Measurements from ENCODE around the gene TLN1.

The TLN1 gene

GRCh38 chr9:35728041-35728971, 3.7 kb downstream of the TLN1 start:
- DNase-seq (ENCODE audit: low read depth) = peak; percentile 94

GRCh38 chr9:35727676-35728040, 4.3 kb downstream of the TLN1 start:
- DNase-seq (ENCODE audit: low read depth) = no peak

DNA sequence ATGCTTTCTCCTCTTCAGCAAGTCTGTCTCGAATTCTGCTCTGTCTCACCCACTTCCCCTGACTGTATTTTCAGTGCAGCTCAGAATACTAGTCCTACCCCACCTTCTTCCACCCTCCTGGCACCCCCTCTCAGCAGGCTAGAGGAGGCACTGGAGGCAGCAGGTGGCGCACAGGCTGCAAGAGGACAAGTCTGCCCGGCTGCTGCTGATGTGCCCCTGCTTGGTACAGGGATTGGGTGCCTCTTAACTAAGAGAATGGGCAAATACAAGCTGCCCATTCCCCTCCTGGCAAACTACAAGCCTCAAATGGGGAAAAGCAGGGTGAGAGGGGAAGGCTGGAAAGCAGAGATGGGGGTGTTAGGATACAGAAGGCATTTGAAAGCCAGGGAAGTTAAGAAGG, 5.1 kb downstream of the TLN1 start:
- DNase-seq (ENCODE audit: low read depth) = no peak

- no peak for DNase-seq (ENCODE audit: low read depth)
Observed at GRCh38 chr9:35725362-35725761, 6.6 kb downstream of the TLN1 start.

- DNase-seq (ENCODE audit: low read depth) = no peak
Observed at GRCh38 chr9:35723908-35724307, 8.1 kb downstream of the TLN1 start.

- DNase-seq (ENCODE audit: low read depth) = no peak
Observed at GRCh38 chr9:35723426-35723825, 8.6 kb downstream of the TLN1 start.

DNA sequence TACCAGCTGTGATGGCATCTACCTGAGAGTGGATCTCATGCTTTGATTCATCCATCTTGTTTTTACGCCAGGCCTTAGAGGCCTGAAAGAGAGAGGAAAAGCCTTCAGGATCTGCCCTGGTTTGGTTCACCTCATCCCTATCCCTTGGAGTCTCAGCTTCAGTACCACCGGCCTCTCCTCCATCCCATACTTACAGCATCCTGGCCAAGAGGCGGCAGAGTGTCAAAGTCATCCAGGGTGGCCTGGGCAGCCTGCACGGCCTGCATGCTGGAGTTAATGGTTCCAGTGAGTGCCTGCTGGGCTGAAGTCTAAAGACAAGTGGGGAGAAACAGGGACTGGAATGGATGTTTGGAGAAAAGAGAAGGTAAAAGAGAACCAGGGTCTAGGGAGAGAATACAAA, 12.4 kb downstream of the TLN1 start:
- no peak for DNase-seq (ENCODE audit: low read depth)

DNA sequence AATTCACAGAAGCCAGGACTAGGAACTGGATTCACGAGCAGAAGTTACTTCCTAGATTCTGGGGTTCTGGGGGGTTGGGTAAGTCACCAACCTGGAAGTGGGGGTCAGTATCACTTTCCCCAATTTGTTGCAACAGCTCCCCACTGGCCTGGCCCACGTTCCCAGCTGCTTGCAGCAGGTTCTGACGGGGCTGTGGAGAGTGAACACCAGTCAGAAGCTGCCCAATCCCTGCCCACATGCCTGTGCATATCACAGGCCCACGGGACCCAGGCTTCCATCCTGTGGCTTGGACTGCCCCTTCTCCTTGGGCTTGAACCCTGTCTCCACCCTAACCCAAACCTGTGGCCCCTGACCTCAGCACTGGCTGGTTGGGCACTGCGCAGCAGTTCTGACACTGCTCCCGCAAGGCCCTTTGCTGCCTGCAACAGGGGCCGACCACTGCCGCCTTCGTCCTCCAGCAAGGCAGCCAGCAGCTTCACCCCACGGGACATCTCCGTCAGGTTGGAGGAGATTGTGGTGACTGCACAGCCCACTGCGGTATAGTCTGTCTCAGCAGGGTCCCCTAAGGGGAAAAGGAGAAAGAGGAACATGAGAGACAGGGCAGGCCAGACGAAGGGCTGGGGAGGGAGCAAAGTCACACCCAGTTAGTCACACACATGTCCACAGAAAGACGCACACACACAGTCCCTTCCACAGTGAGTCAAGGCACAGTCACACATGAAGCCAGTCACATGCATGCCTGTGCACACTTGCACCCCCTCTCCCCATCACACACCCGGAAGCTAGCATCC, 13.1 kb downstream of the TLN1 start:
- no peak for DNase-seq (ENCODE audit: low read depth)

DNA sequence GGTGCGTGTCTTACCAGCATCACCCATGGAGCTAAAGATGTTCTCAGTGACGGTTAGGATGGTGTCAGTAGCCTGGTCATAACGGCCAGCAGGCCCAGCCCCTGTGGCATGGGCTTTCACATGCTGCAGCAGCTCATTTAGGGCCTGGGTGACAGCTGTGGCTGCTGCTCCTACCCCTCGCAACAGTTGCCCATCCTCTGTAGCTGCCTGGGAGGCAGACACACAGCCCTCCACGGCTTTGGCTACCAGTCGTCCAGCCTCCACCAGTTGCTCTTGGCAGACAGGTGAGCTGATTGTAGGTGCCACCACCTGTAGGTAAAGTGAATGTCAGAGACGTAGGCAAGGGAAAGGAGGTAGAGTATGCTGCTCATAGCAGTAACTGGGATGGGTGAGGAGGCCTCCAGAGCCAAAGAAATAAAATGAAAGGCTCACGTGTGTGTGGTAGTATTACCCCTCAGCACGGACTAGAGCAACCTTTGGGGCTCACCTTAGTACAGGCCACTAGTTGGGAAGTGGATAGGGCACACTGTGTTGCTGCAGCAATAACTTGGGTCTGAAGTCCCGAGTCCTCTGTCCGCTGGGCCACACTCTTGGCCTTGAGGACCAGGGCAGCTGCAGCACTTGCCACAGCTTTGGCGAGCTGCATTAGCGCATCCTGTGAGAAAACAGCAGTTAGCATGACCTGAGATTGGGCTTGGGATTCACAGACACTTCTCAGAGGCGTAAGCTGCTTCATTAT, 14.7 kb downstream of the TLN1 start:
- DNase-seq (ENCODE audit: low read depth) = no peak

GRCh38 chr9:35716230-35716629, 15.8 kb downstream of the TLN1 start:
- DNase-seq (ENCODE audit: low read depth) = no peak

- no peak for DNase-seq (ENCODE audit: low read depth)
Observed at GRCh38 chr9:35714579-35715252, 17.3 kb downstream of the TLN1 start.

- DNase-seq (ENCODE audit: low read depth) = no peak
Observed at GRCh38 chr9:35714123-35714522, 17.9 kb downstream of the TLN1 start.

GRCh38 chr9:35713578-35713977, 18.4 kb downstream of the TLN1 start:
- DNase-seq (ENCODE audit: low read depth) = no peak

DNA sequence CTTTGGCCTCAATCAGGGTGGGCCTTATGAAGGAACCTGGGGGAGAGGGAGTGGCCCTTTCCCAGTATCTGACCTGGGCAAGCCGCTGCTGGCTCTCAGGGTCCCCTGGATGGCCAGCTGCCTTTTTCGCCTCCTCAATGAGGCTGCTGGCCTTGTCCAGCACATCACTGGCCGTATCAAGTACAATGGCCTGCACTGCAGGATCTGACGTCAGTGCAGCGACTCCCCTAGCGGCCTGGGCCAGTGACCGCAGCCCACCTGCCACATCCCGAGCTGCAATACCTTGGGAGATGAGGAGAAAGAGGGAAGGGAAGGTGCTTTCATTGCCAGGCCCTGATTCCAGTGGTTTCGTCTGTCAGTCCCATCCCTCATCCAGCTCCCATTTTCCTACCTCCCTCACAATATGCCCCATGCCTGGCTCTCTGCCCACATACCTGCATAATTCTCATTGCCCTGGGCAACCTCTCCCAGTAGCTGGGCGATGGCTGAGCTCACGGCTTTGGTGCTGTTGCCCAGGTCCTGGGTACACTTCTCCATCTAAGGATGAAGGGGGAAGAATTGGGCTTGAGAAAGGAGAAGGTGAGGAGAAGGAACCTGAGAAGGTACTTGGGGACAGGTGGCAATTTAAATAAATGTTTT, 19.1 kb downstream of the TLN1 start:
- DNase-seq (ENCODE audit: low read depth) = no peak

DNA sequence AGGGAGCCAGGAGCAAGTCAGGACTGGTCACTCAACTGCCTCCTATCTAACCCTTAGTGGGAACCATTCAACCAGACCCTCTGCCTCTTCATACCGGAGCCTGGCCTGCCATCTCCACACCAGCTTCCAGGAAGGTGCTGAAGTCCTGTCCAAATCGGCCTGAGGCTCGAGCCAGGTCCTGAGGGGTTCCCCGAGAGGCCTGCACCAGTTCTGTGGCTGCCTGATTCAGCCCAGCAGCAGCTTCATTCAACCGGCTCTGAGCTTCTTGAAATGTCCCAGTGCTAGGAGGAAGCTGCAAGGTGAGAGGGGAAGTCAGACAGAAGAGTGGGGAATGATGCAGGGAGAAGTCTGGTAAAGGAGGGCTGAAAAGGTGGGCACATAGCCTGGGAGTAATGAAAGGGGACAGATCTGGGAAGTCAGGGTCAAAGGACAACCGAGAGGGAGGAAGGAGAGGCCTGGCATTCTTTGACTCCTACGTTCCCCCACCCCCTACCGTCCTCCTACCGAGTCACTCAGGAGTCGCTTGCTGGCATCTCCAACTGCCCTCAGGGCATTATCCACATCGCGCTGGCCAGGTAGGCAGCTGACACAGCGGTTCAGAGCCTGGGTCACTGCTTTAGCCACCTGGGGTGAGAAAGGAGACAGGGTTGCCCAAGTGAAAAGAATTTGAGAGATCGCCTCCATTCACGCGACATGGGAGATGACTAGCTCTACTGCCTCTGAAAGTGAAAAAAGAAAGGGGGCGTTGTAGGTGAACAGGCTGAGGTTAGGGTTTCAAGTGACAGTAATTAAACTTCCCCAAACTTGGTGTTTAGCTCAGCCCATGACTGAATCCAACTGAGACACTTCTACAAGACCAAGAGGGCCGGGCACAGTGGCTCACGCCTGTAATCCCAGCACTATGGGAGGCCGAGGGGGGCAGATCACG, 20.2 kb downstream of the TLN1 start:
- no peak for DNase-seq (ENCODE audit: low read depth)

DNA sequence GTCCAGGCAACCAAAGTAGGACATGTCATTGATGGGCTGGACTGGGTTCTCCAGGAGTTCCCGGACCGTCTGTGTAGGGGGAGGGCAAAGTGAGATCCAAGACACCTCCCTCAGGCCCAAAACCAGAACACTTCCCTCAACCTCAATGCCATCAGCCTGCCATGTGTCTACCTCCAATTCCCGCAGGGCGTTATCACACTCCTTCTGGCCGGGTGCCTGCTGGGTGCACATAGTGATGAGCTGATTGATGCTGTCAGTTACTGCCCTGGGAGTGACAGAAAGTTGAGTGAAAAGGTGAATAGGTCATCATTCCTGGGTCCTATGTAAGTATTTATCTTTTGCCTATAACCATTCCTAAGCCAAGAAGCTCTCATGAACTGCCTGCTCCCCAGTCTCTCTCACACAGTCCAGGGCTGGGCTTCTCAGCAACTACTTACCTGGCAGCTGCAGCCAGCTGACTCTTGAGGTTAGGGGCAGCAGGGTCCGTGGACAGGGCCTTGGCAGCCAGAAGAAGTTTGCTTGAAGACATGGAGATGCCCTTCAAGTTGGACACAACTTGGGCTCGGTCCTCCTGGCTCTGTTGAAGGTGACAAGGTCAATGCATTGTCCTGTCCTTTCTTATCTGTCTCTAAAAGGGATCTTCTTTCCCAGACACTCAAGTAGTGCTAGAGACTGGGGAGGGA, 21.0 kb downstream of the TLN1 start:
- no peak for DNase-seq (ENCODE audit: low read depth)

- DNase-seq (ENCODE audit: low read depth) = no peak
Observed at GRCh38 chr9:35708146-35708545, 23.8 kb downstream of the TLN1 start.

DNA sequence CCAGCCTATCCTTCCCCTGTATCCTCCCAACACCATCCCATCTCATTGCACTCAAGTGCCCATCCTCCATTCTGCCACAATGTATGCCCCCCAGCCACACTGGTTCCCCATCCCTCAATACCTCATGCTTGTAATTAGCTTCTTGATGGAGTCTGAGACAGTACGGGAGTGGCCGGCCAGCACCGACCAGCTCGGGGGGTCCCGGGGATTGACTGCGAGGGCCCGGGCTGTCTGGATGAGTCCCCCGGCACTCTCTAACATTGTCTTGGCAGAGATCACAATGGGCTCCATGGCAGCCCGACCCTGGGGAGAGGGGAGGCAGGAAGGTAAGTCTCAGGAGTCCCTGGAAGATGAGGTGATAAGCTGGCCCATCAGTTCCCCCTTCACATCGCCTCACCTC, 25.0 kb downstream of the TLN1 start:
- DNase-seq (ENCODE audit: low read depth) = no peak

DNA sequence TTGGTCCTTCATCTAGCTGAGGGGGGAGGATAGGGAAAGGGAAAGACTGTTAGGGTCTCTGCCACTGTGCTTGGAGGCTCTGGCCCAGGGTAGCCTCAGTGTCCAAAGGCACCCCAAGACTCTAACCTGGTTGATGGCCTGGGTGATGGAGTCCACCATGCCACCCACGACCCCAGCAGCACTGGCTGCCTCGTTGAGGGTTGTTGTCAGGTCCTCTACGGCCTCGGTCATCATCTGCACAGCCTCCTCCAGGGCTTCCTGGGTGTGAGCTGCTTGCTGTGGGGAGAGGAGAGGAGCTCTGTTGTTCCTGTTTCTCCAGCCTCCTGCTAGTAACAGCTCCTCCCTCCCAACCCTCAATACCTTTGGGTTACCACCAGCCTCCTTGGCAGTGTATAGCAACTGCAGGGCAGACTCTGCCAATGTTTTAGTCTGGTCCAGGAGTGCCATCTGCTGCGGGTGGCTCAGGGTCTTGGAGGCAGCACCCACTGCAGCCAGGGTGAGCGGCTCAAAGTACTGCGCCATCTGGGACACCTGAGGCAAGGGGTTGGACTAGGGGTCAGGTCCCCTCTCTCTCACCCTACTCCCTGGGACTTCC, 26.1 kb downstream of the TLN1 start:
- no peak for DNase-seq (ENCODE audit: low read depth)

Data from HS-5 (cell line).